ENCODE results near the gene MYO10.
"Not testable (repeated sequence)": the region's sequence is repeated elsewhere in the genome, so short reads cannot be mapped to it uniquely, and the experiment has no call there.

Gene MYO10

GRCh38 chr5:16885635-16886365, 50.3 kb downstream of the MYO10 start:
- no peaks in the 10 kb centered on the region for H3K36me3 ChIP-seq (ENCODE audit: control insufficient read depth in 2 of 2, insufficient read depth in 2 of 2, low read length in 2 of 2)
- H3K4me1 ChIP-seq (ENCODE audit: control insufficient read depth, insufficient read depth, low read length) = peaks cover 9% of the 10 kb centered on the region
- H3K4me3 ChIP-seq (ENCODE audit: low read length in 2 of 2) = no peak overlapping the region
- no peaks in the 10 kb centered on the region for H3K9me3 ChIP-seq (ENCODE audit: control insufficient read depth in 2 of 2, low read length in 2 of 2)
- no peak overlapping the region for H3K27ac ChIP-seq (ENCODE audit: low read length)
- H3K27me3 ChIP-seq (ENCODE audit: control insufficient read depth in 1 of 2, insufficient read depth in 2 of 2, low read length in 2 of 2) = no peaks in the 10 kb centered on the region
- no peak overlapping the region for H3K9ac ChIP-seq (ENCODE audit: low read length in 2 of 2)

GRCh38 chr5:16884595-16884994, 51.5 kb downstream of the MYO10 start:
- peaks cover 13% of the 10 kb centered on the region for H3K4me1 ChIP-seq (ENCODE audit: control insufficient read depth, insufficient read depth, low read length)
- H3K27me3 ChIP-seq (ENCODE audit: control insufficient read depth in 1 of 2, insufficient read depth in 2 of 2, low read length in 2 of 2) = no peaks in the 10 kb centered on the region
- no peaks in the 10 kb centered on the region for H3K36me3 ChIP-seq (ENCODE audit: control insufficient read depth in 2 of 2, insufficient read depth in 2 of 2, low read length in 2 of 2)
- no peak overlapping the region for H3K4me3 ChIP-seq (ENCODE audit: low read length in 2 of 2)
- no peak overlapping the region for H3K27ac ChIP-seq (ENCODE audit: low read length)
- no peaks in the 10 kb centered on the region for H3K9me3 ChIP-seq (ENCODE audit: control insufficient read depth in 2 of 2, low read length in 2 of 2)
- no peak overlapping the region for H3K9ac ChIP-seq (ENCODE audit: low read length in 2 of 2)

GRCh38 chr5:16883806-16884205, 52.3 kb downstream of the MYO10 start:
- Histone ChIP-seq H3K27ac (ENCODE audit: low read length) (no peak overlapping the region), H3K27me3 (ENCODE audit: control insufficient read depth in 1 of 2, insufficient read depth in 2 of 2, low read length in 2 of 2) (no peaks in the 10 kb centered on the region), H3K9me3 (ENCODE audit: control insufficient read depth in 2 of 2, low read length in 2 of 2) (no peaks in the 10 kb centered on the region), H3K4me1 (ENCODE audit: control insufficient read depth, insufficient read depth, low read length) (peaks cover 13% of the 10 kb centered on the region), H3K4me3 (ENCODE audit: low read length in 2 of 2) (no peak overlapping the region), H3K36me3 (ENCODE audit: control insufficient read depth in 2 of 2, insufficient read depth in 2 of 2, low read length in 2 of 2) (no peaks in the 10 kb centered on the region), H3K9ac (ENCODE audit: low read length in 2 of 2) (no peak overlapping the region)

- no peak overlapping the region for H3K4me3 ChIP-seq (ENCODE audit: low read length in 2 of 2)
- no peaks in the 10 kb centered on the region for H3K9me3 ChIP-seq (ENCODE audit: control insufficient read depth in 2 of 2, low read length in 2 of 2)
- no peak overlapping the region for H3K9ac ChIP-seq (ENCODE audit: low read length in 2 of 2)
- H3K36me3 ChIP-seq (ENCODE audit: control insufficient read depth in 2 of 2, insufficient read depth in 2 of 2, low read length in 2 of 2) = no peaks in the 10 kb centered on the region
- peaks cover 13% of the 10 kb centered on the region for H3K4me1 ChIP-seq (ENCODE audit: control insufficient read depth, insufficient read depth, low read length)
- no peak overlapping the region for H3K27ac ChIP-seq (ENCODE audit: low read length)
- no peaks in the 10 kb centered on the region for H3K27me3 ChIP-seq (ENCODE audit: control insufficient read depth in 1 of 2, insufficient read depth in 2 of 2, low read length in 2 of 2)
Observed at GRCh38 chr5:16883176-16883575, 52.9 kb downstream of the MYO10 start.

GRCh38 chr5:16881251-16881650, 54.8 kb downstream of the MYO10 start:
- H3K27me3 ChIP-seq (ENCODE audit: control insufficient read depth in 1 of 2, insufficient read depth in 2 of 2, low read length in 2 of 2) = no peaks in the 10 kb centered on the region
- H3K4me1 ChIP-seq (ENCODE audit: control insufficient read depth, insufficient read depth, low read length) = peaks cover 11% of the 10 kb centered on the region
- H3K9me3 ChIP-seq (ENCODE audit: control insufficient read depth in 2 of 2, low read length in 2 of 2) = no peaks in the 10 kb centered on the region
- H3K4me3 ChIP-seq (ENCODE audit: low read length in 2 of 2) = no peak overlapping the region
- H3K27ac ChIP-seq (ENCODE audit: low read length) = no peak overlapping the region
- H3K9ac ChIP-seq (ENCODE audit: low read length in 2 of 2) = no peak overlapping the region
- H3K36me3 ChIP-seq (ENCODE audit: control insufficient read depth in 2 of 2, insufficient read depth in 2 of 2, low read length in 2 of 2) = no peaks in the 10 kb centered on the region

GRCh38 chr5:16880547-16880946, 55.5 kb downstream of the MYO10 start:
- H3K27ac ChIP-seq (ENCODE audit: low read length) = no peak overlapping the region
- no peak overlapping the region for H3K4me3 ChIP-seq (ENCODE audit: low read length in 2 of 2)
- H3K4me1 ChIP-seq (ENCODE audit: control insufficient read depth, insufficient read depth, low read length) = peaks cover 7% of the 10 kb centered on the region
- H3K9ac ChIP-seq (ENCODE audit: low read length in 2 of 2) = no peak overlapping the region
- no peaks in the 10 kb centered on the region for H3K27me3 ChIP-seq (ENCODE audit: control insufficient read depth in 1 of 2, insufficient read depth in 2 of 2, low read length in 2 of 2)
- H3K36me3 ChIP-seq (ENCODE audit: control insufficient read depth in 2 of 2, insufficient read depth in 2 of 2, low read length in 2 of 2) = no peaks in the 10 kb centered on the region
- no peaks in the 10 kb centered on the region for H3K9me3 ChIP-seq (ENCODE audit: control insufficient read depth in 2 of 2, low read length in 2 of 2)

- no peak overlapping the region for H3K27ac ChIP-seq (ENCODE audit: low read length)
- no peaks in the 10 kb centered on the region for H3K27me3 ChIP-seq (ENCODE audit: control insufficient read depth in 1 of 2, insufficient read depth in 2 of 2, low read length in 2 of 2)
- H3K4me3 ChIP-seq (ENCODE audit: low read length in 2 of 2) = no peak overlapping the region
- no peaks in the 10 kb centered on the region for H3K9me3 ChIP-seq (ENCODE audit: control insufficient read depth in 2 of 2, low read length in 2 of 2)
- no peaks in the 10 kb centered on the region for H3K36me3 ChIP-seq (ENCODE audit: control insufficient read depth in 2 of 2, insufficient read depth in 2 of 2, low read length in 2 of 2)
- peaks cover 7% of the 10 kb centered on the region for H3K4me1 ChIP-seq (ENCODE audit: control insufficient read depth, insufficient read depth, low read length)
- H3K9ac ChIP-seq (ENCODE audit: low read length in 2 of 2) = no peak overlapping the region
Observed at GRCh38 chr5:16879650-16880049, 56.4 kb downstream of the MYO10 start.

- Histone ChIP-seq H3K27me3 (ENCODE audit: control insufficient read depth in 1 of 2, insufficient read depth in 2 of 2, low read length in 2 of 2) (no peaks in the 10 kb centered on the region), H3K9me3 (ENCODE audit: control insufficient read depth in 2 of 2, low read length in 2 of 2) (no peaks in the 10 kb centered on the region), H3K9ac (ENCODE audit: low read length in 2 of 2) (no peak overlapping the region), H3K4me1 (ENCODE audit: control insufficient read depth, insufficient read depth, low read length) (peaks cover 7% of the 10 kb centered on the region), H3K36me3 (ENCODE audit: control insufficient read depth in 2 of 2, insufficient read depth in 2 of 2, low read length in 2 of 2) (no peaks in the 10 kb centered on the region), H3K27ac (ENCODE audit: low read length) (no peak overlapping the region), H3K4me3 (ENCODE audit: low read length in 2 of 2) (no peak overlapping the region)
Observed at GRCh38 chr5:16879191-16879590, 56.9 kb downstream of the MYO10 start.

- Histone ChIP-seq H3K27ac (ENCODE audit: low read length) (no peak overlapping the region), H3K27me3 (ENCODE audit: control insufficient read depth in 1 of 2, insufficient read depth in 2 of 2, low read length in 2 of 2) (no peaks in the 10 kb centered on the region), H3K9me3 (ENCODE audit: control insufficient read depth in 2 of 2, low read length in 2 of 2) (no peaks in the 10 kb centered on the region), H3K36me3 (ENCODE audit: control insufficient read depth in 2 of 2, insufficient read depth in 2 of 2, low read length in 2 of 2) (no peaks in the 10 kb centered on the region), H3K4me3 (ENCODE audit: low read length in 2 of 2) (no peak overlapping the region), H3K4me1 (ENCODE audit: control insufficient read depth, insufficient read depth, low read length) (peaks cover 7% of the 10 kb centered on the region), H3K9ac (ENCODE audit: low read length in 2 of 2) (no peak overlapping the region)
Observed at GRCh38 chr5:16877267-16877935, 58.7 kb downstream of the MYO10 start.

GRCh38 chr5:16874424-16874823, 61.7 kb downstream of the MYO10 start:
- not testable (repeated sequence) for H3K36me3 ChIP-seq (ENCODE audit: control insufficient read depth in 2 of 2, insufficient read depth in 2 of 2, low read length in 2 of 2)

GRCh38 chr5:16871746-16872339, 64.2 kb downstream of the MYO10 start:
- H3K27ac ChIP-seq (ENCODE audit: low read length) = no peak overlapping the region
- H3K9me3 ChIP-seq (ENCODE audit: control insufficient read depth in 2 of 2, low read length in 2 of 2) = no peaks in the 10 kb centered on the region
- no peaks in the 10 kb centered on the region for H3K27me3 ChIP-seq (ENCODE audit: control insufficient read depth in 1 of 2, insufficient read depth in 2 of 2, low read length in 2 of 2)
- H3K9ac ChIP-seq (ENCODE audit: low read length in 2 of 2) = no peak overlapping the region
- peaks cover 5% of the 10 kb centered on the region for H3K4me1 ChIP-seq (ENCODE audit: control insufficient read depth, insufficient read depth, low read length)
- no peaks in the 10 kb centered on the region for H3K36me3 ChIP-seq (ENCODE audit: control insufficient read depth in 2 of 2, insufficient read depth in 2 of 2, low read length in 2 of 2)
- H3K4me3 ChIP-seq (ENCODE audit: low read length in 2 of 2) = no peak overlapping the region

More at GRCh38 chr5:16874424-16874823, 61.7 kb downstream of the MYO10 start:
- H3K9me3 ChIP-seq (ENCODE audit: control insufficient read depth in 2 of 2, low read length in 2 of 2); H3K4me1 ChIP-seq (ENCODE audit: control insufficient read depth, insufficient read depth, low read length); H3K27ac ChIP-seq (ENCODE audit: low read length); H3K9ac ChIP-seq (ENCODE audit: low read length in 2 of 2); H3K27me3 ChIP-seq (ENCODE audit: control insufficient read depth in 1 of 2, insufficient read depth in 2 of 2, low read length in 2 of 2); H3K4me3 ChIP-seq (ENCODE audit: low read length in 2 of 2): not testable (repeated sequence)
